Stimulated activated CD8-positive, alpha-beta memory T cell treated with anti-CD3 and anti-CD28 coated beads, Interleukin-15, amount 100 ng/mL, for 48 hours (primary cell): ENCODE results near the gene CARD19.
A peak's percentile ranks its signal among the peaks of the same experiment; 100 is the strongest.

Experiments used
- DNase-seq, 2 donors: peaks; one replicate each; pipeline ENCODE4 v3.0.0-alpha.2; 2020; ENCODE audit warnings: low read depth in 2 of 2

CARD19 gene

GRCh38 chr9:93061791-93062763 lies 33.9 kb upstream of the CARD19 start:
- DNase-seq, result no peak

- DNase-seq, result peak; percentile 85 to 88
Observed at GRCh38 chr9:93064392-93065134, 31.5 kb upstream of the CARD19 start.

GRCh38 chr9:93065135-93065720 lies 30.8 kb upstream of the CARD19 start:
- no peak for DNase-seq

- DNase-seq, result no peak
Observed at GRCh38 chr9:93066978-93067603, 28.9 kb upstream of the CARD19 start.

GRCh38 chr9:93068956-93069355 lies 27.1 kb upstream of the CARD19 start:
- no peak for DNase-seq

- no peak for DNase-seq
Observed at GRCh38 chr9:93071464-93071863, 24.6 kb upstream of the CARD19 start.

GRCh38 chr9:93072383-93072795 lies 23.6 kb upstream of the CARD19 start:
- no peak for DNase-seq

GRCh38 chr9:93076101-93076791 lies 19.8 kb upstream of the CARD19 start:
- DNase-seq, result no peak

- no peak for DNase-seq
Observed at GRCh38 chr9:93076792-93077128, 19.3 kb upstream of the CARD19 start.

GRCh38 chr9:93077367-93077766 lies 18.6 kb upstream of the CARD19 start:
- no peak for DNase-seq

- no peak for DNase-seq
Observed at GRCh38 chr9:93077811-93078210, 18.2 kb upstream of the CARD19 start.

- no peak for DNase-seq
Observed at GRCh38 chr9:93079371-93079770, 16.6 kb upstream of the CARD19 start.

GRCh38 chr9:93080406-93080805 lies 15.6 kb upstream of the CARD19 start:
- DNase-seq, result no peak

- no peak for DNase-seq
Observed at GRCh38 chr9:93081081-93081529, 14.9 kb upstream of the CARD19 start.

- no peak for DNase-seq
Observed at GRCh38 chr9:93081931-93082330, 14.1 kb upstream of the CARD19 start.

- no peak for DNase-seq
Observed at GRCh38 chr9:93082841-93083411, 13.1 kb upstream of the CARD19 start.

GRCh38 chr9:93083592-93084470 lies 12.2 kb upstream of the CARD19 start:
- DNase-seq, result peak in 1 of 2 donors; percentile 42

- DNase-seq, result no peak
Observed at GRCh38 chr9:93084471-93084881, 11.5 kb upstream of the CARD19 start.

- DNase-seq, result no peak
Observed at GRCh38 chr9:93085676-93086075, 10.3 kb upstream of the CARD19 start.
